H7 (cell line): ENCODE measurements around the gene TUSC2. TPM values are rescaled to one million over a fixed set of nuclear protein-coding genes. Genes with fewer than 3 reads are reported as not detected.

Source experiments
- DNase-seq: peaks from one replicate; pipeline ENCODE4 v3.0.0; 2012
- H3K27me3 ChIP-seq: 2 replicates; pipeline ENCODE4 v1.6.0; 2011; ENCODE audit warnings: mild to moderate bottlenecking, low read length; ENCODE audit not compliant: control insufficient read depth, insufficient read depth
- H3K36me3 ChIP-seq: replicated peaks from 2 replicates; pipeline ENCODE4 v1.5.1; 2011; ENCODE audit warnings: low read length; ENCODE audit not compliant: control insufficient read depth, insufficient read depth
- H3K4me3 ChIP-seq: 2 replicates; pipeline ENCODE4 v1.5.1; 2011; ENCODE audit warnings: low read depth, mild to moderate bottlenecking, control low read depth, low read length, moderate library complexity; ENCODE audit not compliant: insufficient read depth
- total RNA-seq: library from RNA; depleted of rRNA; stranded (reverse); fragments of >200 nt; shearing (Covaris generic); gene quantifications from 2 replicates; pipeline ENCODE4 v1.2.3, GENCODE V29; 2014

The TUSC2 gene
- total RNA-seq, 1 experiment from 2014 or later: 42.1 TPM

DNA sequence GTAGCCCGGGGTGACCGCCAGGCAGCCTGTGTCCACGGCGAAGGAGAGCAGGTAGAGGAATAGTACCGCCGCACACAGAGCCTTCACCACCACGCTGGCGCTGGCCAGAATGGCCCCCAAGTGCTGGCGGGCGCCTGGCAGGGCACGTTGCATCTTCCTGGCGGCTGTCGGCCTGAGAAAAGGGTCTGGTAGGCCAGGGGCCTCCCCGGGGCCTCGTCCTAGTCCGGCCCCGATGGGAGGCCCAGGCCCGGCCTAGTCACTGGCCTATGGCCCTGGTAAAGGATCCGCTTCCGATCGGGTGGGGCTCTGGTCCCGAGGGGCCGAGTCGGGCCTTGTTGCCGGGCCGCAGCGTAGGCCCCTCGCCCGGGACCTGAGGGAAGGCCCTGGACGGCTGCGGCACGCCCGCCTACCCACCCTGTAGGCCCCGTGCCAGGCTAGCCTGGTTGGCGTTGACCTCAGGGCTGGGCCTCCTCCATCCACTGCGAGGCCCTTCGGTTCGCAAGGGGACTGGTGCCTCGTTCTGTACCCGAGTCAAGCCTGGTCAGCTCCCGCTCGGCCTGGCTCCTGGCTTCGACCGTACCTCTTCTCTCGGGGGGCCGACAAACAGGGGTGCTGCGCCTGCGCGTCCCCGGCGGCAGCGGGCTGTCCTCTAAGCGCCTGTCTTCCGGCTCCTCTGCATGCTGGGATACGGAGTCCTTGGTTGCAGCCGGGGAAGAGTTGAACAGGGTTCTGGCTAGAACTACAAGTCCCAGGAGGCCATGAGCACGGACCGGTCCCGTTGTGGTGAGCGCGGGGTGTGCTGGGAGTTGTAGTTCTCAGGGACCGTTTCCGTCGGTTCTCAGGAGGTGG, 31.1 kb upstream of the TUSC2 start, which contains the start of gene TMEM115:
Gene TMEM115, minus strand, starts transcription at position 611 of the 849 bp plus-strand sequence. Its CDS starts 458 bp downstream, at position 153.
- peak within 1 kb of the TSS; percentile 94 for H3K4me3 ChIP-seq
- H3K36me3 ChIP-seq: peaks cover 13% of the 10 kb centered on the region
- H3K27me3 ChIP-seq: peaks cover 5% of the 10 kb centered on the region; the same call in 1 of the 2 replicates
- DNase-seq: peak; percentile 99

DNA sequence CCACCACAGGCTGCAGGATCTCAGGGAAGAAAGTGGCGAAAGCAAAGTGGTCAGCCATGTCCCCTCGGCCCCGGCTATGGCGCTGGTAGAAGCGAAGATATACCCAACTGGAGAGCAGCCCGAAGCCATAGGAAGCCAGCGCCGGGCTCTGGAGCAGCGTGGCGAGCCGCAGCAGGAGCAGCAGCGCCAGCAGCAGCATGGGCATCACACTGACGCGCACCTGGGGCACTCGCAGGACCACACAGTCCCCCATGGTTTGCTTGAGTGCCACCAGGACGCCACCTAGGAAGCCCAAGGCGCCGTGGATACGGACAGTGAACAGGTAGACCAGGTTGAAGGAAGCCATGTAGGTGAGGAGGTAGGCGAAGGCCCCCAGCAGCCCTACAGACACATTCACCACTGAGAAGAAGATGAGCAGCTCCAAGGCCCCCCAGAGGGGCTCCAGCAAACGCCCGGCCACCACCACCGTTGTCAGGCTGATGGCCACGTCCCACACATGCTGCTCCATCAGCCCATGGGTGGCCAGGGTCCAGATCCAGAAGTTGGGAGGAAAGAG, 30.4 kb upstream of the TUSC2 start:
- no peaks in the 10 kb centered on the region for H3K27me3 ChIP-seq
- peaks cover 13% of the 10 kb centered on the region for H3K36me3 ChIP-seq
- H3K4me3 ChIP-seq: peak overlapping the region; percentile 94
- no peak for DNase-seq

DNA sequence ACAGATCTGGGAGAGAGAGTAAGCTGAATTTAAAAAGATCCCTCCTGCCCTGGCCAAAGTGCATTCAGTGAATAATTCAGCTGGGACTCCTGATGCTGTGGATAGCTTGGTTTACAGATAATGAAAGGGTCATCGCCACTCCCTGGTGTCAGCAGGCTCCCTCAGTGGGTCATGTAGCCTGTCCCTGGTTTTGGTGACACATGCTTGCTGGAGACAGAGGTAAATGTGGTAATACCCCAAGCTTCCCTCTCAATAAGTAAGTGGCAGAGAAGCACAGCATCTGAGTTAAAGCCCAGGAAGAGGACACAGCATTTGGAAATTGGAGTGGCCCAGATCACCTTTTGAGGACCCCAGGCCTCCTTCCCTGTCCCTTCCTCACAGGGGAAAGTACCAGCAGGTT, 29.5 kb upstream of the TUSC2 start:
- H3K27me3 ChIP-seq: no peaks in the 10 kb centered on the region
- H3K36me3 ChIP-seq: peaks cover 13% of the 10 kb centered on the region
- H3K4me3 ChIP-seq: no peak overlapping the region
- DNase-seq: no peak

DNA sequence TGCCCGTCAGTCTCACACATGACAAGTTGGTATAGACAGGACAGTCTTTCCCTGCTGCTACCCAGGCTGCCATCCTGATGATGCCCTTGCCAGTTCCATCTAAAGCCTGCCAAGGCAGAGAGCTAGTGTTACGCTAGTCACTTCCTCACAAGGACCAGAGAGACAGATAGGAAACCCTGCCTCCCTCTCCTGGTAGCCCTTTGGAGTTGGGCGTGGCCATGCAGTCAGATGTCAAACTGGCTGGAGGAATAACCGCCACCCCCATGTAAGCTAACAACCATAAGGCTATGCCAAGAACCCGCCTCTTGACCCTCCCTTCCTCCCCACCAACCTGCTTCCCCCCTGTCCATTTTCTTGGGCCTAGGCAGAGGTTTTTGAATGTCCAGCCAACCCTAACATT, 28.5 kb upstream of the TUSC2 start:
- peaks cover 13% of the 10 kb centered on the region for H3K36me3 ChIP-seq
- H3K4me3 ChIP-seq: no peak overlapping the region
- DNase-seq: peak; percentile 41
- no peaks in the 10 kb centered on the region for H3K27me3 ChIP-seq

DNA sequence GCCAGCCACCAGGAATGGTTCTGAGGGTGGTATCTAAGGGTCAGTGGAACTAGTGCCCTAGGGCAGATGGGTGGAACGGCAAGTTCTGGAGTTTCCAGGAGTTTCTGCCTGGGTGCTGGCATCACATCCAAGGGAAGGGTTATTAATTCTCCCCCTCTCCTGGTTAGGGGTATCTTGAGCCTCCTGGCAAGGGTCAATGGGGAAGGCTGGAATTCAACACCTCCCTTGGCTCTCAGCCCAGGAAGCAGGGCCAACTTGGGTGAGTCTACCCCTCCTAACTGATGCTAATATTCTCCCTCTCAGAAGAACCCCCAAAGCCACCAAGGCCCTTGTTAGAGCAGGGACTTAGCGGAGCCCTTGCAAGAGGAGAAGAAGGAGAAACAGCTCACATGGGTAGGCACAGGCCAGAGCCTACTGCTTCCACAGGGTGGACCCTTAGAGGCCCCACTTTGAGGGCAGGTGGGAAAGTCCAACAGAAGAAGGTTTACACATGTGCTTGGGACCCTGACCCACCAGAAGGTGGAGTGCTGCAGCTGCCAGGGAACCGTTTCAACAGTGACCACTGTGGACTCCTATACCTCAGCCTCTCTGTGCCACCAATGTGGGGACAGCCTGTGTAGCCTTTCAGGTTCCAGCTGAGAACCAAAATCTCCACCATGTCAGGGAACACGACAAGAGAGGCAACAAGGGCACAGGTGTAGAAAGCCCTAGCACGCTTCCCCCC, 28.0 kb upstream of the TUSC2 start:
- H3K4me3 ChIP-seq: no peak overlapping the region

DNA sequence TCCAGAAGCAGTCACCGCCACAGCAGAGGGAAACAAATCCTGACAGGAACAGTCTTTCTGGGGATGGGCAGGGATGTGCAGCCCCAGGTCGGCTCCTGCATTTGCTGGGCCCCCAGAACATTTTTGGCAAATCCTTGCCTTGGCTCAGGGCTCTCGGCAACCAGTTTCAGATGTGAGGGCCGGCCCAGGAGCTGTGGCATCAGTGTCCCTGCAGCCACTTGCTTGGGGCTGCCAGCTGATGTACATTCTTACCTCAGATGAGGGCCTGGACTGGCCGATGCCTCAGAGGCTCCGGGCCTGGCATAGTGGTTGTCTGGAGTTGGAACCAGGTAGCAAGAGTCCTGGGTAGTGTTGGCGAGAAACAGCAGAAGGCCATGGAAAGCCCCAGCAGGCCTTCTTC, 26.8 kb upstream of the TUSC2 start:
- no peak for DNase-seq

More for the DNA sequence above, 28.0 kb upstream of the TUSC2 start:
- Histone ChIP-seq H3K36me3 (peaks cover 13% of the 10 kb centered on the region), H3K27me3 (no peaks in the 10 kb centered on the region)
- DNase-seq: peak; percentile 39

DNA sequence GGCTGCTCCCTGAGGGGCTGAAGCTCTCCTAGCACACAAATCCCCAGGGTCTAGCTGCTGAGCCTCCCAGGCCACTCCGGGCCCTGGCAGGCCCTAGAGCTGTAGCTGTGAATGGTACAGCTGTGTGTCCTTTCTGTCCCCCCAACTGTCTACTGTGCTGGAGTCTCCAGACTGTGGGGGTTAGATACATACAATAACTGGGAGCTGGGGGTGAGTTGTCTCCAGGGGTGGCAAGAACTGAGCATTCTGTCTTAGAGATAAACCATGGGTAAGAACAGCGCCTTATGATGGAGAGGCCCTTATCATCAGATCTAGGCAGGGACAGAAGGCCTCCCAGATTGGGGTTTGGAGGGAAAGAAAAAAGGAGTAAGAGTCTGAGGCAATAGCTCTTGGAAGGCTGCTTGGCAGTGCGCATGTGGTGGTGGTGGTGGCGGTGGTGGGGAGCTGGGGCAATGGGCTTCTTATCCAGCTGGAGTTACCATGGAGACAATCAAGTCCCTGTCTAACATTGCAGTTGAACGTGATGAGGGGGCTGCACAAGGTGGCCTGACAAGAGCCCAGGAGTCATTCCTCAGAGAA, 26.3 kb upstream of the TUSC2 start:
- Histone ChIP-seq H3K27me3 (no peaks in the 10 kb centered on the region), H3K4me3 (no peak overlapping the region), H3K36me3 (peaks cover 13% of the 10 kb centered on the region)
- no peak for DNase-seq

More for the DNA sequence above, 26.8 kb upstream of the TUSC2 start:
- H3K4me3 ChIP-seq: no peak overlapping the region
- peaks cover 13% of the 10 kb centered on the region for H3K36me3 ChIP-seq
- no peaks in the 10 kb centered on the region for H3K27me3 ChIP-seq

DNA sequence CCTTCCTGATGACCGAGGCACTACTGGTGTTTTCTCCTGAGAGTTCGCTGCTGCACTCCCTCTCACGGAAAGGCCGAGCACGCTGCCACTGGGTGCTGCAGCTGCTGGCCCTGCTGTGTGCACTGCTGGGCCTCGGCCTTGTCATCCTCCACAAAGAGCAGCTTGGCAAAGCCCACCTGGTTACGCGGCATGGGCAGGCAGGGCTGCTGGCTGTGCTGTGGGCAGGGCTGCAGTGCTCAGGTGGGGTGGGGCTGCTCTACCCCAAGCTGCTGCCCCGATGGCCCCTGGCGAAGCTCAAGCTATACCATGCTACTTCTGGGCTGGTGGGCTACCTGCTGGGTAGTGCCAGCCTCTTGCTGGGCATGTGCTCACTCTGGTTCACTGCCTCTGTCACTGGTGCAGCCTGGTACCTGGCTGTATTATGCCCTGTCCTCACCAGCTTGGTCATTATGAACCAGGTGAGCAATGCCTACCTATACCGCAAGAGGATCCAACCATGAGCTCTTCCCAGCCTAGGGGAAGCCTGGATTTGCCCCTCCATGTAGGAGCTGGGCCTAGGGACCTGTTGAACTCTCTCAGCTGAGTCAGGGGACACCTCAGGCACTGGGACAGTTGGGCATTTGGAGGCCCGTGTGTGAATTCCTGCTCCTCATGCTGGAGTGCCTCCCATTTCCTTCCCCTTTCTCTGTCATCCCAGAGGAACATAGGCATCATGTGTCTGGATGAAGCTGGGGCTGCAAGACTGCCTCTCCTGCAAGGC, 25.4 kb upstream of the TUSC2 start:
- no peak overlapping the region for H3K4me3 ChIP-seq
- H3K36me3 ChIP-seq: peaks cover 16% of the 10 kb centered on the region
- no peaks in the 10 kb centered on the region for H3K27me3 ChIP-seq
- no peak for DNase-seq

DNA sequence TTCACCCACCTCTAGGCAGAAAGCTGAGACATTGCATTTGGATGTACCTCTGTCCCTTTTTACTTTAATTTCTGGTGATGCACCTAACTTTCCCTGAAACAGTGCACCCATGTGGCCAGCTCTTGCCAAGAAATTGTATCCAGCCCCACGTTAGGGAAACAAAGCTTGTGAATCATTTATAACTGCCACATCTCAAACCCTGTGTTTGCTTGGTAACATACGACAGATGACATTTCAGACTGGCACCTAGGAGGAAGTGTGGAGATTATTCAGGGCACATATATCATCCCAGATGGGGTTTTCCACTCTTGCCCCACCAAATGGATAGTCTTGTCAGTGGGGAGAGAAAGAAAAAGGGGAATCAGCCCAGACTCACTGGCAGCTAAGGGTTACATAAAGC, 24.8 kb upstream of the TUSC2 start:
- DNase-seq: peak; percentile 60
- Histone ChIP-seq H3K27me3 (no peaks in the 10 kb centered on the region), H3K36me3 (peaks cover 20% of the 10 kb centered on the region), H3K4me3 (no peak overlapping the region)

DNA sequence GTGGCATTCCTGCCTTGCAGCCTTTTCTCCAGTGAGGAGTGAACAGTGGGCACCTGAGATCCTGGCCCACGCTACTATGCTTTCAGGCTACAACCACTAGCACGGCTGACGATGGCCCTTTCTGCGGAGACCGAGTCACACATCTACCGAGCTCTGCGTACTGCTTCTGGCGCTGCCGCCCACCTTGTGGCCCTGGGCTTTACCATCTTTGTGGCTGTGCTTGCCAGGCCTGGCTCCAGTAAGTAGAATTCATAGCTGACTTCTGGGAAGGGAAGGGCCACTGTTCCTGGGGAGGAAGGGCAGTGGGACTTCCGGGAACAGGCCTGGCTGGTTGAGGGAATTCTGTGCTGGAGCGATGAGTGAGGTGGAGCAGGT, 23.3 kb upstream of the TUSC2 start:
- Histone ChIP-seq H3K27me3 (peaks cover 3% of the 10 kb centered on the region; the same call in 1 of the 2 replicates), H3K36me3 (peaks cover 18% of the 10 kb centered on the region), H3K4me3 (peak overlapping the region; percentile 92)
- DNase-seq: no peak

DNA sequence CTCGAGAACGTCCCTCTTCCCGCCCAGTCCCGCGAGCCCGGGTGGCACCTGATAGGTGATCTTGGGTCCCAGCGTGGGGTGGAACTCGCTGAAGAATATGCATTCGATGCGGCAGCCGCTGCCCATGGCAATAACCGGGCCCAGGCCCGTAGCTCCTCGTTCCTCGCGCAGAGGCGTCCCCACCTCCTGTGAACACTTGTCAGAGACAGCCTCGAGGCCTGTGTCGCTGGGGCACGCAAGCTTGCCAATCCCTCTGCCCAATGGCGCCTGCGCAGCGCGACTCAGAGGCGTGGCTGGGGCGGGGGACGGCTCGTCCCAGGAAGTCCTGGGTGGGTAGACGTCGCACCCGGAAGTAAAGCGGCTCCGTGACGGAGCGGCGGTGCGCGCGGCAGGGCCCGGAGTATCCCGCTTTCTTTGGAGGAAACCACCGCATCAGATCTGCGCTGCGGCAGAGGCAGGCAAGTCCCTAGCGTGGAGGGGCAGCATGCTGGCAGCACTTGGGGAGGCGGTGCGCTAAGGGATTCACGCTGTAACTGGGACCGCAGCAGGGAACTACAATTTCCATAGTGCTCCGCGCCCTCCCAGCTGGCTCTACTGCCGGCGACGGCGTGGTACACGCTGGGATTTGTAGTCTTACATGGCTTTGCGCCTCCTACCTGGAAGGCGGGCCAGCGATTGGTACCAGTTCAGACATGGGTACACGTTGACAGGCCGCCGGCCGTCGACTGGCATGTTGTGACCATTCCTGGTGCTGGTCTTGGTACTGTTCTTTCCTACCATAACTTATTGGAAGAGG, 22.7 kb upstream of the TUSC2 start, which contains the start of the genes CYB561D2 and NPRL2:
Gene CYB561D2, plus strand, starts transcription at position 336 of the 796 bp plus-strand sequence. CDS start 572 bp downstream, outside the sequence.
Gene NPRL2, minus strand, starts transcription at position 249 of the 796 bp plus-strand sequence. Its CDS starts 123 bp downstream, at position 126.
- Histone ChIP-seq H3K27me3 (peaks cover 6% of the 10 kb centered on the region), H3K36me3 (peaks cover 15% of the 10 kb centered on the region), H3K4me3 (peak within 1 kb of the TSS; percentile 92)
- DNase-seq: peak; percentile 98

DNA sequence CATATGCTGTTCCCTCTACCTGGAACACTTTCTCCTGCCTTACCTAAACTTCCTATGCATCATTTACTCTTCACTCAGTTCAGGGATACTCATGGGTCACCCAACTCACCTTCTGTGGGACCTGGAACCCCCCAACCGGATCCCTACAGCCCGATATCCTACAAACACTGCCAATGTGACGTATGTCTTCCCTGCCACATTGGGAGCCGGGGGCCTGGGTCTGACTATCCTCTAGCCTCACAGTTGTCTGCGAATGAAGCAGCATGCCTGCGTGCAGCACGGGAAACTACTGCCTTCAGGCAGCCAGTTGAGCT, 22.1 kb upstream of the TUSC2 start:
- peaks cover 15% of the 10 kb centered on the region for H3K36me3 ChIP-seq
- peak overlapping the region; percentile 92 for H3K4me3 ChIP-seq
- no peak for DNase-seq
- H3K27me3 ChIP-seq: peaks cover 10% of the 10 kb centered on the region

DNA sequence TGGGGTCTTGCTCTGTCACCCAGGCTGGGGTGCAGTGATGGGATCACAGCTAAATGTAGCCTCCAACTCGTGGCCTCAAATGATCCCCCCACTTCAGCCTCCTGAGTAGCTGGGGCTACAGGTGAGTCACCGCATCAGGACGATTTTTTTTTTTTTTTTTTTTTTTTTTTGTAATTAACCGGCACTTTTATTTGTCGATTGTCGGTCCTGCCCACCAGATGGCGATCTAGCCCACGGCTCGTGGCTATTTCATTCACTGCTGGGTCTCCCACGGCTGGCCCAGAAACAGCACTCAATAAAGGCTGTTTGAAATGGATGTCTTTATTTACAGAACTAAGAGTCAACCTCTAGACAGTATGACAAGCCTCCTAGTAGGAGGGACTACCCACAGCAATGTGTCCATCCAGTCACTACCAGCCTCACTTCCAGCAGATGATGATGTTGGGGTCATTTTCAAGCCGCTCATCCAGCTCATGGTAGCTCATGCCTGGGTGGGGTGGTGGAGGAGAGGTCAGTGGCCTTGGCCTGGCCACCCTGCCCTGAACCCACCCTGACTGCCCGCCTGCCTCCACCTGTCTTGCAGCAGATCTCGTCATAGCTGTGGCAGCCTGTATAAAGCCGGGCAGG, 19.3 kb upstream of the TUSC2 start:
- peaks cover 8% of the 10 kb centered on the region for H3K36me3 ChIP-seq
- H3K4me3 ChIP-seq: no peak overlapping the region
- H3K27me3 ChIP-seq: peaks cover 24% of the 10 kb centered on the region
- DNase-seq: peak; percentile 88
